ENCODE data around the gene NIPSNAP2.
A peak's percentile ranks its signal among the peaks of the same experiment; 100 is the strongest.
"Not testable (repeated sequence)": the region's sequence is repeated elsewhere in the genome, so short reads cannot be mapped to it uniquely, and the experiment has no call there.

NIPSNAP2 gene

DNA sequence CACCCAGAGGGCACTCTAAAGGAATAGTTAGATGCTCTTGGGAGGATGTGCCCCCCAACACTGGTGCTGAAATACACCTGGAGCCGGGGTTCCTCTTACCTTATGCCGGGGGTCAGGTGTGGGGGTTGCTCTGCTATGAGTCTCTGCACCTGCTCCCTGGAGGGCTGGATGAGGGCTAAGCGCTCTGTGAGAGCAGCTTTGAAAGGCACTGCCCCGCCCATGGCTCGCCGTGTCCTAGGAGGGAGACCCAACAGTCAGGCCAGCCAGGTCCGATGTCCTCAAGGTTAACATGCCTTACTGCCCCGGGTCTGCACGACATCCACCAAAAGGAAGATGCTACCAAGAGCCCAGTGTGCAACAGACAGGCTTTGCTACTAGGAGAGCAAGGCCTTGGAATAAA is 55.1 kb downstream of the NIPSNAP2 start:
- TF ChIP-seq MAX (IDR thresholded peaks at IDR 0.05; ENCODE audit: low read depth, low read length), result no peak
- TF ChIP-seq, protein P1, sequence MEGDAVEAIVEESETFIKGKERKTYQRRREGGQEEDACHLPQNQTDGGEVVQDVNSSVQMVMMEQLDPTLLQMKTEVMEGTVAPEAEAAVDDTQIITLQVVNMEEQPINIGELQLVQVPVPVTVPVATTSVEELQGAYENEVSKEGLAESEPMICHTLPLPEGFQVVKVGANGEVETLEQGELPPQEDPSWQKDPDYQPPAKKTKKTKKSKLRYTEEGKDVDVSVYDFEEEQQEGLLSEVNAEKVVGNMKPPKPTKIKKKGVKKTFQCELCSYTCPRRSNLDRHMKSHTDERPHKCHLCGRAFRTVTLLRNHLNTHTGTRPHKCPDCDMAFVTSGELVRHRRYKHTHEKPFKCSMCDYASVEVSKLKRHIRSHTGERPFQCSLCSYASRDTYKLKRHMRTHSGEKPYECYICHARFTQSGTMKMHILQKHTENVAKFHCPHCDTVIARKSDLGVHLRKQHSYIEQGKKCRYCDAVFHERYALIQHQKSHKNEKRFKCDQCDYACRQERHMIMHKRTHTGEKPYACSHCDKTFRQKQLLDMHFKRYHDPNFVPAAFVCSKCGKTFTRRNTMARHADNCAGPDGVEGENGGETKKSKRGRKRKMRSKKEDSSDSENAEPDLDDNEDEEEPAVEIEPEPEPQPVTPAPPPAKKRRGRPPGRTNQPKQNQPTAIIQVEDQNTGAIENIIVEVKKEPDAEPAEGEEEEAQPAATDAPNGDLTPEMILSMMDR (IDR thresholded peaks at IDR 0.05; ENCODE audit: low read depth, low read length), result no peak
- no peak for TF ChIP-seq POLR2A (IDR thresholded peaks at IDR 0.05; ENCODE audit: extremely low read depth, insufficient read length)
- no peak for TF ChIP-seq MYC (IDR thresholded peaks at IDR 0.05; ENCODE audit: low read depth, low read length)
- no peak overlapping the region for H3K4me3 ChIP-seq (ENCODE audit: low read depth, low read length)
- no peak for DNase-seq (ENCODE audit: low read depth)

- no peak overlapping the region for H3K4me3 ChIP-seq (ENCODE audit: low read depth, low read length)
- TF ChIP-seq MAX (IDR thresholded peaks at IDR 0.05; ENCODE audit: low read depth, low read length), result no peak
- no peak for TF ChIP-seq POLR2A (IDR thresholded peaks at IDR 0.05; ENCODE audit: extremely low read depth, insufficient read length)
- TF ChIP-seq MYC (IDR thresholded peaks at IDR 0.05; ENCODE audit: low read depth, low read length), result no peak
- TF ChIP-seq, protein P1 (IDR thresholded peaks at IDR 0.05; ENCODE audit: low read depth, low read length), result no peak
- DNase-seq (ENCODE audit: low read depth), result no peak
These were observed 59.1 kb downstream of the NIPSNAP2 start for GRCh38 chr7:56023500-56023899.

DNA sequence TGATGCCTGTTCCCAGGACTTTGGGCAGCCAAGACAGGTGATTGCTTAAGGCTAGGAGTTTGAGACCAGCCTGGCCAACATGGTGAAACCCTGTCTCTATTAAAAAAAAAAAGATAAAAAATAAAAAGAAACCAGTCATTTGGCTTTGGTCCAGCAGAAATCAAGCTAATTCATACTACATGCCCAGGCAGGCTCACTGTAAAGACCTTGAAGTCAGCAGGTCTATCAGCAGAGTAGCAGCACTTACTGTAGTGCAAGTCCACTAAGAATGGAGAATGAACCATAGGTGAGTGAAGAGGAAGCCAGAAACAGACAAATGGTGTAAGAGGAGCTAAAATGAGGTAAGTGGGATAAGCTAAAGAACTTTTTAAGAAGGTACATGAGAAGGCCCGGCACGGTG is 62.2 kb downstream of the NIPSNAP2 start:
- no peak for TF ChIP-seq POLR2A (IDR thresholded peaks at IDR 0.05; ENCODE audit: extremely low read depth, insufficient read length)
- no peak for TF ChIP-seq MAX (IDR thresholded peaks at IDR 0.05; ENCODE audit: low read depth, low read length)
- TF ChIP-seq, protein P1 (IDR thresholded peaks at IDR 0.05; ENCODE audit: low read depth, low read length), result no peak
- no peak for TF ChIP-seq MYC (IDR thresholded peaks at IDR 0.05; ENCODE audit: low read depth, low read length)
- no peak for DNase-seq (ENCODE audit: low read depth)
- H3K4me3 ChIP-seq (ENCODE audit: low read depth, low read length), result no peak overlapping the region

DNA sequence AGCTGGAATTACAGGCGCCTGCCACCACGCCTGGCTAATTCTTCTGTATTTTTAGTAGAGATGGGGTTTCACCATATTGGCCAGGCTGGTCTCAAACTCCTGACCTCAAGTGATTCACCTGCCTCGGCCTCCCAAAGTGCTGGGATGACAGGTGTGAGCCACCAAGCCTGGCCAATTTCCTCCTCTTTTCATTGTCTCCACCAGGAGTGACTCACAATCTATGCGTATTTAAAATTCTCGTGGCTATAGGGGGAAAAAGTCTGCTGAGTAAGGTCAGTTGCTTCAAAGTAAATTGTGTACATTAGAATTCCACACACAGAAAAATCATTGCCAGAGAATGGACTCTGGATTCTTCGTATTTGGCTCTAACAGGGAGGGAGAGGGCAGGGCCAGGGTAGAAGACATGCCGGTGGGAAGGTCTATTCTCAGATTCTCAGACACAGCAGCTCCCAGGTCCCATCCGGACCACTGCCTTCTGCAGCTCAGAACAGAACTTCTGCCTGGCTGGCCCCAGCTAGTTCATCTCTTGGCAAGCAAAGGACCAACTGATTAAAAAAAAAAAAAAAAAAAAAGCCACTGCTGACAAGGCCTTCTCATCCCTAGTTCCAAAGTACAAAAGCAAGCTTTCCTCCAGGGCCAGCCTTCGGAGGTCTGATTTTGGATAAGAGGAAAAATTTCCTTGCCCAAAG is 64.7 kb downstream of the NIPSNAP2 start:
- TF ChIP-seq POLR2A (IDR thresholded peaks at IDR 0.05; ENCODE audit: extremely low read depth, insufficient read length), result no peak
- TF ChIP-seq, protein P1 (IDR thresholded peaks at IDR 0.05; ENCODE audit: low read depth, low read length), result no peak
- TF ChIP-seq MAX (IDR thresholded peaks at IDR 0.05; ENCODE audit: low read depth, low read length), result no peak
- no peak for TF ChIP-seq MYC (IDR thresholded peaks at IDR 0.05; ENCODE audit: low read depth, low read length)
- H3K4me3 ChIP-seq (ENCODE audit: low read depth, low read length), result no peak overlapping the region
- DNase-seq (ENCODE audit: low read depth), result no peak

GRCh38 chr7:56030340-56030739 is 66.0 kb downstream of the NIPSNAP2 start:
- no peak for DNase-seq (ENCODE audit: low read depth)
- TF ChIP-seq, protein P1 (IDR thresholded peaks at IDR 0.05; ENCODE audit: low read depth, low read length), result no peak
- no peak for TF ChIP-seq MYC (IDR thresholded peaks at IDR 0.05; ENCODE audit: low read depth, low read length)
- TF ChIP-seq MAX (IDR thresholded peaks at IDR 0.05; ENCODE audit: low read depth, low read length), result no peak
- TF ChIP-seq POLR2A (IDR thresholded peaks at IDR 0.05; ENCODE audit: extremely low read depth, insufficient read length), result no peak
- no peak overlapping the region for H3K4me3 ChIP-seq (ENCODE audit: low read depth, low read length)

DNA sequence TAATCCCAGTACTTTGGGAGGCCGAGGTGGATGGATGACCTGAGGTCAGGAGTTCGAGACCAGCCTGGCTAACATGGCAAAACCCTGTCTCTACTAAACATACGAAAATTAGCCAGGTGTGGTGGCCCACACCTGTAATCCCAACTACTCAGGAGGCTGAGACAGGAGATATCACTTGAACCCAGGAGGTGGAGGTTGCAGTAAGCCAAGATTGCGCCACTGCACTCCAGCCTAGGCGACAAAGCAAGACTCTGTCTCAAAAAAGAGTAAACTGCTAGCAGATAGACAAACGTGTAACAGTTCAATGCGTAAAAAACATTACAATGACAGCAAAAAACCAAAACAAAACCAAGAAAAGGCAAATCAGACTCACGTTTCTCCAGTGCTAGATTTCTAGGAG is 67.2 kb downstream of the NIPSNAP2 start:
- peak overlapping the region; percentile 2 for H3K4me3 ChIP-seq (ENCODE audit: low read depth, low read length)

GRCh38 chr7:56032578-56032977 is 68.2 kb downstream of the NIPSNAP2 start:
- not testable (repeated sequence) for DNase-seq (ENCODE audit: low read depth)
- H3K4me3 ChIP-seq (ENCODE audit: low read depth, low read length), result peak overlapping the region; percentile 65

More for the DNA sequence above, 67.2 kb downstream of the NIPSNAP2 start:
- not testable (repeated sequence) for DNase-seq (ENCODE audit: low read depth)

Data from NB4 (cell line).